GM12878 (cell line): ENCODE results near the gene PASK.

Source experiments
- ATF7 ChIP-seq: fragments of 450-650 bp; IDR thresholded peaks from 2 replicates; pipeline ENCODE4 v1.6.1; 2016; ENCODE audit warnings: low read depth, mild to moderate bottlenecking
- CTCF ChIP-seq, 3 experiments: IDR thresholded peaks in 2 of 3; conservative IDR thresholded peaks in 1 of 3; 2 replicates each; pipeline ENCODE4 v1.5.1; 2011; ENCODE audit warnings: low read depth in 3 of 3, low read length in 3 of 3, mild to moderate bottlenecking in 3 of 3, control low read depth in 2 of 3, moderate library complexity in 2 of 3, inconsistent platforms in 1 of 3, mixed read lengths in 1 of 3; ENCODE audit not compliant: control insufficient read depth in 2 of 3, insufficient read depth in 1 of 3; ENCODE audit errors: extremely low read depth in 1 of 3
- EP300 ChIP-seq, 2 experiments: fragments of 150-350 bp in 1 of 2; IDR thresholded peaks; 2 replicates each; pipeline ENCODE4 v1.6.1; 2011 to 2012; ENCODE audit warnings: low read depth in 2 of 2, low read length in 2 of 2, borderline replicate concordance in 1 of 2, improper control_type of control experiment in 1 of 2, inconsistent platforms in 1 of 2; ENCODE audit not compliant: control insufficient read depth in 1 of 2
- NFYB ChIP-seq: IDR thresholded peaks from 2 replicates; pipeline ENCODE4 v1.6.1; 2011; ENCODE audit warnings: low read depth, mild to moderate bottlenecking, low read length, improper control_type of control experiment, moderate library complexity; ENCODE audit not compliant: insufficient read depth
- POLR2A ChIP-seq: IDR thresholded peaks from 2 replicates; pipeline ENCODE4 v1.6.1; 2011; ENCODE audit warnings: low read depth, mild to moderate bottlenecking, low read length
- REST ChIP-seq: IDR thresholded peaks from 2 replicates; pipeline ENCODE4 v1.6.1; 2012; ENCODE audit warnings: mild to moderate bottlenecking, low read depth, low read length
- SUZ12 ChIP-seq: fragments of 200-600 bp; sonication (generic); IDR thresholded peaks from one replicate; pipeline ENCODE4 v1.6.1; 2018; ENCODE audit warnings: antibody characterized with exemption, mild to moderate bottlenecking; ENCODE audit not compliant: unreplicated experiment

GRCh38 chr2:241081190-241081642 lies 68.1 kb downstream of the PASK start:
- no peak for TF ChIP-seq NFYB
- no peak for TF ChIP-seq EP300 (IDR thresholded peaks at IDR 0.05; ENCODE audit: borderline replicate concordance in 1 of 2, control insufficient read depth in 1 of 2, low read depth in 2 of 2, low read length in 2 of 2)
- TF ChIP-seq REST = no peak
- no peak for TF ChIP-seq CTCF (IDR thresholded peaks at IDR 0.05 in 2 of 3, conservative IDR thresholded peaks at IDR 0.05 in 1 of 3; ENCODE audit: control insufficient read depth in 2 of 3, extremely low read depth in 1 of 3, insufficient read depth in 1 of 3, low read depth in 3 of 3, low read length in 3 of 3)
- TF ChIP-seq SUZ12 = no peak
- TF ChIP-seq POLR2A = no peak
- TF ChIP-seq ATF7 = no peak
